Smooth muscle cell (in vitro differentiated cells): ENCODE measurements around the gene ARL3. TPM values are rescaled to one million over a fixed set of nuclear protein-coding genes. Genes with fewer than 3 reads are reported as not detected.

ENCODE experiments used
- DNase-seq: peaks from one replicate; lab custom pipeline; 2025; ENCODE audit not compliant: unreplicated experiment; lab: John Stamatoyannopoulos, UW
- H2AFZ ChIP-seq: fragments of 200-600 bp; sonication (generic); 2 replicates; pipeline ENCODE4 v1.6.0; 2016; ENCODE audit warnings: antibody characterized with exemption, low read depth, mild to moderate bottlenecking
- H3F3A ChIP-seq: fragments of 200-600 bp; sonication (generic); 2 replicates; pipeline ENCODE4 v1.6.0; 2017; ENCODE audit warnings: antibody characterized with exemption, low read depth
- H3K27ac ChIP-seq: fragments of 200-600 bp; sonication (generic); 2 replicates; pipeline ENCODE4 v1.5.1; 2016; ENCODE audit warnings: low read depth, mild to moderate bottlenecking
- H3K27me3 ChIP-seq: fragments of 200-600 bp; sonication (generic); 2 replicates; pipeline ENCODE4 v1.6.1; 2016; ENCODE audit warnings: low read depth, mild to moderate bottlenecking
- H3K36me3 ChIP-seq: fragments of 200-600 bp; sonication (generic); 2 replicates; pipeline ENCODE4 v1.5.1; 2016; ENCODE audit warnings: low read depth
- H3K4me1 ChIP-seq: fragments of 200-600 bp; sonication (generic); 2 replicates; pipeline ENCODE4 v1.5.1; 2016; ENCODE audit warnings: low read depth
- H3K4me2 ChIP-seq: fragments of 200-600 bp; sonication (generic); 2 replicates; pipeline ENCODE4 v1.6.0; 2016; ENCODE audit warnings: mild to moderate bottlenecking
- H3K4me3 ChIP-seq: fragments of 200-600 bp; sonication (generic); 2 replicates; pipeline ENCODE4 v1.5.1; 2016; ENCODE audit warnings: mild to moderate bottlenecking
- H3K79me2 ChIP-seq: fragments of 200-600 bp; sonication (generic); 2 replicates; pipeline ENCODE4 v1.6.0; 2016; ENCODE audit warnings: low read depth, mild to moderate bottlenecking
- H3K9ac ChIP-seq: fragments of 200-600 bp; sonication (generic); 2 replicates; pipeline ENCODE4 v1.6.0; 2016; ENCODE audit warnings: low read depth
- H3K9me3 ChIP-seq: fragments of 200-600 bp; sonication (generic); replicated peaks from 2 replicates; pipeline ENCODE4 v1.5.1; 2016; ENCODE audit warnings: low read depth
- H4K20me1 ChIP-seq: fragments of 200-600 bp; sonication (generic); 2 replicates; pipeline ENCODE4 v1.6.0; 2016; ENCODE audit warnings: low read depth
- WGBS: methylation state at CpG from one replicate; pipeline ENCODE4 v1.1.7; 2016; ENCODE audit warnings: low lambda C conversion rate; 5-methylcytosine and 5-hydroxymethylcytosine counted together
- polyA plus RNA-seq: library from polyadenylated mRNA; unstranded; fragments of >200 nt; fragmentation: Nextera tagmentation; extraction: Ambion mirVana; gene quantifications from 2 replicates; pipeline ENCODE4 v1.2.1, GENCODE V29; 2016
- total RNA-seq: library from RNA; depleted of rRNA; stranded (reverse); fragments of >200 nt; gene quantifications from 2 replicates; pipeline ENCODE4 v1.2.3, GENCODE V29; 2014
- TF ChIP-seq, protein P1 (sequence below): fragments of 200-600 bp; sonication (generic); IDR thresholded peaks from 2 replicates; pipeline ENCODE4 v1.5.1; 2017; ENCODE audit warnings: borderline replicate concordance, mild to moderate bottlenecking, antibody characterized with exemption; ENCODE audit not compliant: insufficient read depth, poor library complexity, severe bottlenecking

Gene ARL3
- total and polyA plus RNA-seq, 2 experiments from 2014 or later: 12.7 to 30.2 TPM

DNA sequence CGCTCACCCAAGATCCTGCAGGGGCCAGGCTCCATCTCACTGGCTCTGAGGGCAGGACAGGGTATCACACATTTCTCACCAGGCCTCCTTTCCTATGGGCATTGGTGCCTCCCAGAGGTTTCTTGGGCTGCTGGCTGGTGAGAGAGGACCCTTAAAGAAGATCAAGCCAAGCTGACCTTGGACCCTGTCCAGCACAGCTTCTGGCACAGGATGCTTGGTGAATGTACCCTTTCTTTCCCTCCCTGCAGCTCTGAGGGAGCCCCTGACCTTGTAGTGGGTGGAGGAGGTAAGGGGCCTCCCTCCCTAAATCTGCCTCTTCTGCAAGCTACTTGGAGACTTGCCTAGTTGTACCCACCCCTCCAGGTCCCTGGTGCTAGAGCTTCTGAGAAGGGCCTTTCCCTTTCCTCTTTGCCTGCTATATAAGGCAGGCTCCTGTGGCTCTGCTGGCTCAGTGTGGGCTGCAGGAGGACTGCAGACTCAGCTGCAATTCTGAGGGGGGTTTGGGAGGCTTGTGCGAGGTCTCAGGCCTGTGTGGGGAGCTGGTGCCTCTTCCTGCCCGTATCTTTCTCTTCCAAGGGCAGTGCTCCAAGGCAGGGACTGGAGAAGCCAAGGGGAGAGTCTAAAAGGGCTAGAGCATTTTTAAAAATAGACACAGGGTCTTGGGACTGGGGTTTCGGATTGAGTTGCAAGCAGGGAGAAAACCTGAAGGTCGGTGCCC lies 81.6 kb downstream of the ARL3 start:
- Histone ChIP-seq H3K9ac (peak overlapping the region; percentile 40), H3K79me2 (no peaks in the 10 kb centered on the region), H3K27ac (peak overlapping the region; percentile 98), H3K4me2 (peak overlapping the region; percentile 79), H3K4me1 (peaks cover 64% of the 10 kb centered on the region), H3F3A (peaks cover 45% of the 10 kb centered on the region), H3K4me3 (no peak overlapping the region), H4K20me1 (no peaks in the 10 kb centered on the region), H3K36me3 (no peaks in the 10 kb centered on the region), H3K9me3 (no peaks in the 10 kb centered on the region), H2AFZ (no peak overlapping the region), H3K27me3 (no peaks in the 10 kb centered on the region)
- no peak for DNase-seq
- TF ChIP-seq, protein P1, sequence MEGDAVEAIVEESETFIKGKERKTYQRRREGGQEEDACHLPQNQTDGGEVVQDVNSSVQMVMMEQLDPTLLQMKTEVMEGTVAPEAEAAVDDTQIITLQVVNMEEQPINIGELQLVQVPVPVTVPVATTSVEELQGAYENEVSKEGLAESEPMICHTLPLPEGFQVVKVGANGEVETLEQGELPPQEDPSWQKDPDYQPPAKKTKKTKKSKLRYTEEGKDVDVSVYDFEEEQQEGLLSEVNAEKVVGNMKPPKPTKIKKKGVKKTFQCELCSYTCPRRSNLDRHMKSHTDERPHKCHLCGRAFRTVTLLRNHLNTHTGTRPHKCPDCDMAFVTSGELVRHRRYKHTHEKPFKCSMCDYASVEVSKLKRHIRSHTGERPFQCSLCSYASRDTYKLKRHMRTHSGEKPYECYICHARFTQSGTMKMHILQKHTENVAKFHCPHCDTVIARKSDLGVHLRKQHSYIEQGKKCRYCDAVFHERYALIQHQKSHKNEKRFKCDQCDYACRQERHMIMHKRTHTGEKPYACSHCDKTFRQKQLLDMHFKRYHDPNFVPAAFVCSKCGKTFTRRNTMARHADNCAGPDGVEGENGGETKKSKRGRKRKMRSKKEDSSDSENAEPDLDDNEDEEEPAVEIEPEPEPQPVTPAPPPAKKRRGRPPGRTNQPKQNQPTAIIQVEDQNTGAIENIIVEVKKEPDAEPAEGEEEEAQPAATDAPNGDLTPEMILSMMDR: no peak
- WGBS: 33% methylated on average over 5 of the region's 5 CpGs

- Histone ChIP-seq H3K36me3 (no peaks in the 10 kb centered on the region), H3K79me2 (no peaks in the 10 kb centered on the region), H3K9me3 (no peaks in the 10 kb centered on the region), H3K27ac (peak overlapping the region; percentile 98), H3K27me3 (no peaks in the 10 kb centered on the region), H3K4me3 (no peak overlapping the region), H3F3A (peaks cover 50% of the 10 kb centered on the region), H3K4me2 (peak overlapping the region; percentile 79), H3K4me1 (peaks cover 72% of the 10 kb centered on the region), H4K20me1 (no peaks in the 10 kb centered on the region), H3K9ac (no peak overlapping the region), H2AFZ (no peak overlapping the region)
- TF ChIP-seq, protein P1: no peak
- 82% methylated on average over 10 of the region's 10 CpGs for WGBS
- no peak for DNase-seq
These were observed 82.4 kb downstream of the ARL3 start for GRCh38 chr10:102631525-102632393.

DNA sequence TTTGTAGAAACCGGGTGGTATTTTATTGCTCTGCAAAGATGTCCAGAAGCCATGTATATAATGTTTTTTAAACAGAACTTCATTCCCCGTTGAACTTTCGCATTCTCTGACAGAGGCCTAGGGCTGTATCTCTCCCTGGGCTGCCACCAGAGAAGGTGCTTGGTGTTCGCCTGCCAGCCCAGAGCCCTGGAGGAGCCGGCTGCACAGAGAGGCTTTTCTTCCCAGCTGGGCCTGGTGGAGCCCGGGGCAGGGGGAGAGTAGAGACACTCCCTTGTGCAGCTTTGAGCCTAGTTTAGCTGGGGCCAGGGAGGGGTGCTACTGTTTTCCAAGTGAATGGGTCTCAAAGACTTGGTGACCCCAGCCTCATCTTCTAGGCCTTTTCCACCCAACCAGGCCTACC lies 83.5 kb downstream of the ARL3 start:
- Histone ChIP-seq H3K27ac (peak overlapping the region; percentile 98), H3K9ac (no peak overlapping the region), H3K4me2 (peak overlapping the region; percentile 79), H2AFZ (no peak overlapping the region), H4K20me1 (no peaks in the 10 kb centered on the region), H3K79me2 (no peaks in the 10 kb centered on the region), H3K9me3 (no peaks in the 10 kb centered on the region), H3K27me3 (no peaks in the 10 kb centered on the region), H3K4me3 (no peak overlapping the region), H3F3A (peaks cover 55% of the 10 kb centered on the region), H3K4me1 (peaks cover 83% of the 10 kb centered on the region), H3K36me3 (no peaks in the 10 kb centered on the region)
- no peak for DNase-seq
- TF ChIP-seq, protein P1: no peak
- 79% methylated on average over 6 of the region's 6 CpGs for WGBS
